GM12865 (cell line): ENCODE measurements around the gene TCERG1L.

ENCODE experiments used
- DNase-seq: peaks from one replicate; pipeline ENCODE4 v3.0.0; 2010; ENCODE audit warnings: low read depth
- H3K4me3 ChIP-seq: 2 replicates; pipeline ENCODE4 v1.5.1; 2011; ENCODE audit warnings: mild to moderate bottlenecking, low read depth, low read length, control low read depth
- CTCF ChIP-seq: IDR thresholded peaks from 2 replicates; pipeline ENCODE4 v1.5.1; 2011; ENCODE audit warnings: low read length, control low read depth, low read depth, inconsistent platforms; ENCODE audit not compliant: insufficient read depth; ENCODE audit errors: missing control alignments

Gene TCERG1L

GRCh38 chr10:131134001-131134576 lies 177.4 kb downstream of the TCERG1L start:
- H3K4me3 ChIP-seq = no peak overlapping the region
- TF ChIP-seq CTCF = no peak
- DNase-seq = no peak

GRCh38 chr10:131132681-131133080 lies 178.8 kb downstream of the TCERG1L start:
- H3K4me3 ChIP-seq = no peak overlapping the region
- no peak for TF ChIP-seq CTCF
- DNase-seq = no peak

DNA sequence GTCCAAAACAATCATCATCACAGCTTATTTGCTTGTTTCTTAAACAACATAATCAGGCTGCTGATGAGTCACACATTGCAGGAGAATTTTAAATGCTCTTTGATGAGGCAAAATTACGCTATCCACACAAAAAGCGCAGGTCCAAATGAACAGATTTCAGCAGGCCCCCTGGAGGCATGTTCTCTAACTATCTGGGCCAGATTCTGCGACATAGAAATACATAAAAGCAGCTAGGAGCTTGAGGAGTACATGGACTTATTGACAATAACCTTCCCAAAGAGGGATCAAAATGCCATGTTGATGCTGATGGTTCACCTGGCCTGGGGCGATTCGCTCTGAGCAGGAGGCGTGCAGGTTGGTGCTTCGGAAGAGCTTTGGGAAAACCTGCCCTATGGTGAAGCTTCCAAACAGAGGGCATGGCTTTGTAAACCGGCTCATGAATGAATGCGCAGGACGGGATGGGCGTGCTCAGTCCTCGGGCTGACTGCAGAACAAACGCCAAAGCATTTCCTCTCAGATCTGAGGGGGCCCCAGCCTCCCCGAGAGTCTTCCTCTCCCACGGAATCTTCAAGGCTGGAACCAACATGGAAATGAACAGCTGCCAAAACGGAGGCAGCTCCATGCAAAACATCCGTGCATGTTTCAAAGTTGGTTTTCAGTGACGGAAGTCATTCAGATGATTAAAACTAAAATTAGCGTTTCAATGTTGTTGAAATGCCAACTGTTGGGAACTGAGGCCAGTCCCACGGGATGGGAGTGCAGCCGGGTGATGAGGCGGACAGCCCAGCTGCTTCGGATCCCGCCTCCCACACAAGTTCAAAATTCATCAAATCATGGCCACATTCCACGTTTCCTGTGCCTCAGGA lies 179.6 kb downstream of the TCERG1L start:
- DNase-seq = no peak
- no peak overlapping the region for H3K4me3 ChIP-seq
- no peak for TF ChIP-seq CTCF

- no peak for TF ChIP-seq CTCF
- no peak overlapping the region for H3K4me3 ChIP-seq
- DNase-seq = no peak
These were observed 181.5 kb downstream of the TCERG1L start for GRCh38 chr10:131130025-131130424.

- H3K4me3 ChIP-seq = no peak overlapping the region
- no peak for DNase-seq
- TF ChIP-seq CTCF = no peak
These were observed 182.0 kb downstream of the TCERG1L start for GRCh38 chr10:131129544-131129943.

GRCh38 chr10:131128731-131129130 lies 182.8 kb downstream of the TCERG1L start:
- no peak for DNase-seq
- no peak overlapping the region for H3K4me3 ChIP-seq
- TF ChIP-seq CTCF = no peak
